ENCODE data around the gene APOD.

- TF ChIP-seq CTCF (conservative IDR thresholded peaks at IDR 0.05; ENCODE audit: low read depth, low read length): no peak
- no peak for TF ChIP-seq EZH2 (IDR thresholded peaks at IDR 0.05; ENCODE audit: borderline replicate concordance, low read depth, low read length, poor library complexity, severe bottlenecking)
Measured at GRCh38 chr3:195587824-195588223, 4.1 kb upstream of the APOD start.

All from A673 (cell line).